ENCODE data around the gene PITX3. TPM values are rescaled to one million over a fixed set of nuclear protein-coding genes. Genes with fewer than 3 reads are reported as not detected.
A peak's percentile ranks its signal among the peaks of the same experiment; 100 is the strongest.

The PITX3 gene
- polyA plus RNA-seq, 1 donor from 2014 or later: not detected

GRCh38 chr10:102231357-102232318, 9.7 kb downstream of the PITX3 start:
- no peaks in the 10 kb centered on the region for H3K36me3 ChIP-seq (ENCODE audit: insufficient read depth, low read length)
- H3K27me3 ChIP-seq (ENCODE audit: insufficient read depth, low read depth, low read length): peaks cover 80% of the 10 kb centered on the region
- H3K9me2 ChIP-seq (ENCODE audit: insufficient read depth, low read length): no peaks in the 10 kb centered on the region
- H3K79me2 ChIP-seq (replicated peaks; ENCODE audit: insufficient read depth, low read length): no peaks in the 10 kb centered on the region
- no peak overlapping the region for H3K4me2 ChIP-seq (ENCODE audit: low read length)
- no peak overlapping the region for H3K9ac ChIP-seq (ENCODE audit: low read length)
- TF ChIP-seq, protein P1, sequence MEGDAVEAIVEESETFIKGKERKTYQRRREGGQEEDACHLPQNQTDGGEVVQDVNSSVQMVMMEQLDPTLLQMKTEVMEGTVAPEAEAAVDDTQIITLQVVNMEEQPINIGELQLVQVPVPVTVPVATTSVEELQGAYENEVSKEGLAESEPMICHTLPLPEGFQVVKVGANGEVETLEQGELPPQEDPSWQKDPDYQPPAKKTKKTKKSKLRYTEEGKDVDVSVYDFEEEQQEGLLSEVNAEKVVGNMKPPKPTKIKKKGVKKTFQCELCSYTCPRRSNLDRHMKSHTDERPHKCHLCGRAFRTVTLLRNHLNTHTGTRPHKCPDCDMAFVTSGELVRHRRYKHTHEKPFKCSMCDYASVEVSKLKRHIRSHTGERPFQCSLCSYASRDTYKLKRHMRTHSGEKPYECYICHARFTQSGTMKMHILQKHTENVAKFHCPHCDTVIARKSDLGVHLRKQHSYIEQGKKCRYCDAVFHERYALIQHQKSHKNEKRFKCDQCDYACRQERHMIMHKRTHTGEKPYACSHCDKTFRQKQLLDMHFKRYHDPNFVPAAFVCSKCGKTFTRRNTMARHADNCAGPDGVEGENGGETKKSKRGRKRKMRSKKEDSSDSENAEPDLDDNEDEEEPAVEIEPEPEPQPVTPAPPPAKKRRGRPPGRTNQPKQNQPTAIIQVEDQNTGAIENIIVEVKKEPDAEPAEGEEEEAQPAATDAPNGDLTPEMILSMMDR (IDR thresholded peaks at IDR 0.05; ENCODE audit: poor library complexity, severe bottlenecking): peak; percentile 50
- no peak for TF ChIP-seq RAD21 (conservative IDR thresholded peaks at IDR 0.05)
- no peaks in the 10 kb centered on the region for H4K20me1 ChIP-seq (ENCODE audit: insufficient read depth)
- no peaks in the 10 kb centered on the region for H3K9me3 ChIP-seq (ENCODE audit: low read length)
- H3K27ac ChIP-seq (ENCODE audit: low read length): no peak overlapping the region
- H2AFZ ChIP-seq (ENCODE audit: low read depth, low read length): no peak overlapping the region
- H3K4me3 ChIP-seq (ENCODE audit: low read length): peak overlapping the region; percentile 56
- H3F3A ChIP-seq (ENCODE audit: insufficient read depth, low read length, poor library complexity, severe bottlenecking): no peaks in the 10 kb centered on the region

- Histone ChIP-seq H3F3A (ENCODE audit: insufficient read depth, low read length, poor library complexity, severe bottlenecking) (no peaks in the 10 kb centered on the region), H3K4me3 (ENCODE audit: low read length) (peak overlapping the region; percentile 56), H3K27me3 (ENCODE audit: insufficient read depth, low read depth, low read length) (peaks cover 84% of the 10 kb centered on the region), H3K9ac (ENCODE audit: low read length) (no peak overlapping the region), H2AFZ (ENCODE audit: low read depth, low read length) (no peak overlapping the region), H3K36me3 (ENCODE audit: insufficient read depth, low read length) (no peaks in the 10 kb centered on the region), H3K27ac (ENCODE audit: low read length) (no peak overlapping the region), H3K9me2 (ENCODE audit: insufficient read depth, low read length) (no peaks in the 10 kb centered on the region), H4K20me1 (ENCODE audit: insufficient read depth) (no peaks in the 10 kb centered on the region), H3K9me3 (ENCODE audit: low read length) (no peaks in the 10 kb centered on the region), H3K79me2 (replicated peaks; ENCODE audit: insufficient read depth, low read length) (no peaks in the 10 kb centered on the region), H3K4me2 (ENCODE audit: low read length) (no peak overlapping the region)
- TF ChIP-seq EZH2 (IDR thresholded peaks at IDR 0.05; ENCODE audit: borderline replicate concordance, insufficient read depth, low read length, poor library complexity, severe bottlenecking) (peak; percentile 77), TAF1 (IDR thresholded peaks at IDR 0.05; ENCODE audit: low read depth) (no peak), RAD21 (conservative IDR thresholded peaks at IDR 0.05) (no peak), REST (IDR thresholded peaks at IDR 0.05; ENCODE audit: borderline replicate concordance) (no peak), POLR2AphosphoS5 (IDR thresholded peaks at IDR 0.05) (no peak)
- TF ChIP-seq, protein P1 (IDR thresholded peaks at IDR 0.05; ENCODE audit: poor library complexity, severe bottlenecking): peak; percentile 55
Measured at GRCh38 chr10:102230861-102231356, 10.4 kb downstream of the PITX3 start.
